Thyroid gland (tissue), 4 donors: ENCODE results near the gene ARHGEF25. TPM values are rescaled to one million over a fixed set of nuclear protein-coding genes. Genes with fewer than 3 reads are reported as not detected.
A peak's percentile ranks its signal among the peaks of the same experiment; 100 is the strongest.
"Not testable (repeated sequence)": the region's sequence is repeated elsewhere in the genome, so short reads cannot be mapped to it uniquely, and the experiment has no call there.

Experiments used
- DNase-seq, 2 donors: peaks; one replicate each; pipeline ENCODE4 v3.0.0-alpha.2; 2019
- H3K27ac ChIP-seq, 3 donors: fragments of 200-600 bp; sonication (generic); 1 replicate in 2 of 3; 2 replicates in 1 of 3; pipeline ENCODE4 v1.5.1; 2016 to 2019; ENCODE audit warnings: mild to moderate bottlenecking in 1 of 3, moderate library complexity in 1 of 3
- H3K27me3 ChIP-seq: fragments of 200-600 bp; sonication (generic); one replicate; pipeline ENCODE4 v1.5.1; 2019
- H3K36me3 ChIP-seq, 2 donors: fragments of 200-600 bp; sonication (generic); one replicate each; pipeline ENCODE4 v1.5.1; 2016 to 2019
- H3K4me1 ChIP-seq, 2 donors: fragments of 200-600 bp; sonication (generic); one replicate each; pipeline ENCODE4 v1.5.1; 2017 to 2019
- H3K4me3 ChIP-seq, 3 donors: fragments of 200-600 bp; sonication (generic); replicated peaks in 1 of 3; 1 replicate in 2 of 3; 2 replicates in 1 of 3; pipeline ENCODE4 v1.5.1; 2016; ENCODE audit warnings: mild to moderate bottlenecking in 1 of 3
- H3K9me3 ChIP-seq: fragments of 200-600 bp; sonication (generic); one replicate; pipeline ENCODE4 v1.5.1; 2017
- CTCF ChIP-seq, 6 experiments: fragments of 200-600 bp in 3 of 6; fragments of 450-650 bp in 3 of 6; sonication (generic) in 3 of 6; IDR thresholded peaks; one replicate each; pipeline ENCODE4 v1.5.1; 2016 to 2019; ENCODE audit warnings: antibody characterized with exemption in 6 of 6, mild to moderate bottlenecking in 2 of 6, inconsistent platforms in 1 of 6, moderate library complexity in 1 of 6
- POLR2A ChIP-seq, 2 donors: fragments of 450-650 bp; IDR thresholded peaks; one replicate each; pipeline ENCODE4 v1.6.1; 2017; ENCODE audit warnings: antibody characterized with exemption in 2 of 2, mild to moderate bottlenecking in 2 of 2, moderate library complexity in 1 of 2
- WGBS, 2 donors: methylation state at CpG; one replicate each; pipeline ENCODE4 v1.1.5; 2017; 5-methylcytosine and 5-hydroxymethylcytosine counted together
- intact Hi-C: fragments of 100-400 bp; cut with DNase I; formaldehyde crosslinking; loops from one replicate; pipeline ENCODE4 v1.15.1; 2023
- total RNA-seq, 4 donors: library from RNA; depleted of rRNA; stranded (reverse); fragments of >200 nt; gene quantifications; one replicate each; pipeline ENCODE4 v1.2.3, GENCODE V29; 2016

ARHGEF25 gene
- total RNA-seq, 4 donors from 2014 or later = 3.3 to 25.8 (median 3.9) TPM

- TF ChIP-seq POLR2A (IDR thresholded peaks at IDR 0.05) (no peak), CTCF (IDR thresholded peaks at IDR 0.05) (no peak)
- H3K4me3 ChIP-seq = no peak overlapping the region
- H3K27ac ChIP-seq = no peak overlapping the region
- no peaks in the 10 kb centered on the region for H3K9me3 ChIP-seq
- H3K4me1 ChIP-seq = peaks cover 0 to 6% of the 10 kb centered on the region in 2 donors
- no peaks in the 10 kb centered on the region for H3K36me3 ChIP-seq
- intact Hi-C loops = loop anchor here (10.0 kb wide), 1 partner anchor 109 kb away; the partner anchor contains the start of gene OS9
- H3K27me3 ChIP-seq = no peaks in the 10 kb centered on the region
- DNase-seq = no peak
- 90 to 94% methylated on average over 3 of the region's 3 CpGs for WGBS, 2 donors
Measured at GRCh38 chr12:57586128-57586527, 25.1 kb upstream of the ARHGEF25 start.

GRCh38 chr12:57586832-57587429, 24.3 kb upstream of the ARHGEF25 start:
- TF ChIP-seq CTCF (IDR thresholded peaks at IDR 0.05) (no peak), POLR2A (IDR thresholded peaks at IDR 0.05) (no peak)
- 90 to 92% methylated on average over 3 of the region's 3 CpGs for WGBS, 2 donors
- H3K36me3 ChIP-seq = no peaks in the 10 kb centered on the region
- no peak overlapping the region for H3K27ac ChIP-seq
- H3K9me3 ChIP-seq = no peaks in the 10 kb centered on the region
- intact Hi-C loops = loop anchor here (10.0 kb wide), 1 partner anchor 108 kb away; the partner anchor contains the start of gene OS9
- peaks cover 4 to 8% of the 10 kb centered on the region in 2 donors for H3K4me1 ChIP-seq
- no peak overlapping the region for H3K4me3 ChIP-seq
- H3K27me3 ChIP-seq = no peaks in the 10 kb centered on the region
- DNase-seq = no peak

DNA sequence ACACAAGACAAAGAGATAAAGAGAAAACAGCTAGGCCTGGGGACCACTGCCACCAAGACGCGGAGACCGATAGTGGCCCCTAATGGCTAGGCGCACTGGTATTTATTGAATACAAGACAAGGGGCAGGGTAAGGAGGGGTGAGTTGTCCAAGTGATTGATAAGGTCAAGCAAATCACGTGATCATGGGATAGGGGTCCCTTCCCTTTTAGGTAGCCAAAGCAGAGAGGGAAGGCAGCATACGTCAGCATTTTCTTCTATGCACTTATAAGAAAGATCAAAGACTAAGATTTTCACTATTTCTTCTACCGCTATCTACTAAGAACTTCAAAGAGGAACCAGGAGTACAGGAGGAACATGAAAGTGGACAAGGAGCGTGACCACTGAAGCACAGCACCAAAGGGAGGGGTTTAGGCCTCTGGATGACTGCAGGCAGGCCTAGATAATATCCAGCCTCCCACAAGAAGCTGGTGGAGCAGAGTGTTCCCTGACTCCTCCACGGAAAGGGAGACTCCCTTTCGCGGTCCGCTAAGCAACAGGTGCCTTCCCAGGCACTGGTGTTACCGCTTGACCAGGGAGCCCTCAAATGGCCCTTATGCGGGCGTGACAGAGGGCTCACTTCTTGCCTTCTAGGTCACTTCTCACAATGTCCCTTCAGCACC, 22.2 kb upstream of the ARHGEF25 start:
- not testable (repeated sequence) for H3K27ac ChIP-seq, H3K4me3 ChIP-seq, H3K36me3 ChIP-seq, H3K27me3 ChIP-seq, H3K9me3 ChIP-seq
- H3K4me1 ChIP-seq = peaks cover 11 to 26% of the 10 kb centered on the region in 2 donors
- DNase-seq = peak; percentile 47 to 52
- WGBS, 2 donors = 69 to 75% methylated on average over 15 of the region's 15 CpGs
- intact Hi-C loops = loop anchor here (10.0 kb wide), 1 partner anchor 106 kb away; the partner anchor contains the start of gene OS9

DNA sequence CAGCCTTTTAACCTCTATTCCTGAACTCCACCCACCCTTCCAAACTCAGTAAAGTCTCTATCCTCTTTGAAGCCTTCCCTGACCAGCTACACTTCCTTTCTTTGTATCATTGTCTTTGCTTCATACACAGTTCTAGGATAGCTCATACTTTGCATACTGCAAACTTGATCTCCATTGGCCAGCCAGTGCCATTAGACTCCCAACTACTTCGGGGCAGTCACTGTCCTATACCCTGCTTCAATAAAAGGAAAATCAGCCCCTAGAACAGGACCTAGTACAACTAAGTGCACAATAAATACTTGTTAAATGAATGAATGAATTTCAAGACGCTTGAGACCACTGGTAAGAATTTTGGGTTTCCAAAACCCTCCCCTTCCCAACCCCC, 20.8 kb upstream of the ARHGEF25 start:
- Histone ChIP-seq H3K27ac (peak overlapping the region in 2 of 3 donors; percentile 25 to 71), H3K27me3 (no peaks in the 10 kb centered on the region), H3K9me3 (no peaks in the 10 kb centered on the region), H3K4me1 (peaks cover 11 to 26% of the 10 kb centered on the region in 2 donors), H3K4me3 (peak overlapping the region; percentile 83 to 88 (median 88)), H3K36me3 (peaks cover 0 to 4% of the 10 kb centered on the region in 2 donors)
- TF ChIP-seq CTCF (IDR thresholded peaks at IDR 0.05) (no peak), POLR2A (IDR thresholded peaks at IDR 0.05) (no peak)
- DNase-seq = no peak
- WGBS, 2 donors = 18 to 31% methylated on average over 2 of the region's 2 CpGs
- intact Hi-C loops = no loop called here

DNA sequence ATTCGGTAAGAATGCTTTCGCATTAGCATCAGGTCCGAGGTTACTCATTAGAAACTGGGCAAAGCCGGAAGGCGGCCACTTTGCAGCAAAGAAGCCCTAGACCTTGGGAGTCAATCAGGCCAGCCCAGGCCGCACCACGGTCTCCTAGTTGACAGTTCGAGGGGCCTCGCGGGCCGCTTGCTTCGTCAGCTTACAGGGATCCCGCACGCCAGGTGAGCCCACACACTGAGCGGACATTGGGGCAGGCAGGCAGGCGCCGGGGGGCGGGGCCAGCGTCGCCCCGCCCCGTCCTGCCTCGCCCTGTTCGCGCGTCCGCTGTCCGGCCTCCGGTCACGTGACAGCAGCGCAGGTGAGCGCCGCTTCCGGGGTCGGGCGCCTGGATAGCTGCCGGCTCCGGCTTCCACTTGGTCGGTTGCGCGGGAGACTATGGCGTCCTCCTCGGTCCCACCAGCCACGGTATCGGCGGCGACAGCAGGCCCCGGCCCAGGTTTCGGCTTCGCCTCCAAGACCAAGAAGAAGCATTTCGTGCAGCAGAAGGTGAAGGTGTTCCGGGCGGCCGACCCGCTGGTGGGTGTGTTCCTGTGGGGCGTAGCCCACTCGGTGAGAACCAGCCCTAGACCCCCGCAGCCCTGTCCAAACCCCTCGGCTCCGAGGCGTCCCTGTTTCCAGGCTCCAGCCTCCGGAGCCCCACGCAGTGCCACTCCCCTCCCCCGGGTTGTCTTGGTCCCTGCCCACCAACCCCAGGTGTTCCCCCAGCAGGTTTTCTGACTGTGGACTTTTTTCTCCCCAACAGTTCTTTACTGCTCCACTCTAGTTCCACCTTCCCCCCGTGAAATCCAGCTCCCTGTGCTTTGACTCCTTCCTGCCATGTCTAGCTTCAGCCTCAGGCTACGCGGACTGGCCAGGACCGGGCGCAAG, 20.1 kb upstream of the ARHGEF25 start, which contains the start of gene PIP4K2C:
Gene PIP4K2C (plus strand): TSS at position 329 of the 918 bp plus-strand sequence. CDS start 98 bp downstream, at position 427.
- TF ChIP-seq POLR2A (IDR thresholded peaks at IDR 0.05) = peak in 1 of 2 donors; percentile 73
- peak in 1 of 6 experiments; percentile 18 for TF ChIP-seq CTCF (IDR thresholded peaks at IDR 0.05)
- Histone ChIP-seq H3K4me3 (peak within 1 kb of the TSS; percentile 83 to 88 (median 88)), H3K27me3 (no peaks in the 10 kb centered on the region), H3K27ac (peak within 1 kb of the TSS in 2 of 3 donors; percentile 41 to 71), H3K36me3 (peaks cover 0 to 4% of the 10 kb centered on the region in 2 donors), H3K9me3 (no peaks in the 10 kb centered on the region), H3K4me1 (peaks cover 11 to 26% of the 10 kb centered on the region in 2 donors)
- intact Hi-C loops = no loop called here
- peak; percentile 88 to 92 for DNase-seq
- 0 to 2% methylated on average over 25 to 33 of the region's 69 CpGs for WGBS, 2 donors
